ENCODE results near the gene SLC2A6. TPM values are rescaled to one million over a fixed set of nuclear protein-coding genes. Genes with fewer than 3 reads are reported as not detected.

The SLC2A6 gene
- total and polyA plus RNA-seq, 10 of the 15 experiments (the other 5 are each of a cell fraction or from before 2014, with no cell fraction given) = 1.1 to 37.9 (median 18.3) TPM

- SMC1A ChIA-PET (ENCODE audit: uncharacterized antibody, unreplicated experiment) = no interaction called here
- Histone ChIP-seq H3K27ac (ENCODE audit: control insufficient read depth, insufficient read depth) (no peak overlapping the region), H3K4me1 (ENCODE audit: control insufficient read depth, insufficient read depth, low read length) (peaks cover 9% of the 10 kb centered on the region), H2AFZ (ENCODE audit: control insufficient read depth, low read depth, low read length) (no peak overlapping the region), H3K4me3 (no peak overlapping the region), H3K27me3 (replicated peaks in 1 of 2; ENCODE audit: control insufficient read depth in 2 of 2, insufficient read depth in 2 of 2, low read length in 1 of 2) (no peaks in the 10 kb centered on the region; a peak in 2 of 4 replicates), H3K4me2 (ENCODE audit: control insufficient read depth, insufficient read depth) (no peak overlapping the region), H3K36me3 (ENCODE audit: control insufficient read depth in 2 of 2, insufficient read depth in 2 of 2, low read length in 1 of 2) (no peaks in the 10 kb centered on the region), H4K20me1 (ENCODE audit: control insufficient read depth, insufficient read depth) (no peaks in the 10 kb centered on the region), H3K9ac (ENCODE audit: control insufficient read depth, insufficient read depth, low read length) (no peak overlapping the region), H3K9me3 (replicated peaks; ENCODE audit: control insufficient read depth, insufficient read depth, low read length) (no peaks in the 10 kb centered on the region), H3K79me2 (ENCODE audit: control insufficient read depth, insufficient read depth, low read length) (no peaks in the 10 kb centered on the region)
- CTCF ChIA-PET = no interaction called here
- no TSS peak for BruUV-seq (replicated peaks)
- RAD21 ChIA-PET (ENCODE audit: unreplicated experiment) = no interaction called here
- intact Hi-C loops (cut with micrococcal nuclease; ENCODE audit: unreplicated experiment) (no loop called here), in situ Hi-C loops (cut with MboI) (no loop called here)
- ATAC-seq (no peak), FAIRE-seq (no peak), DNase-seq (ENCODE audit: low read depth, low spot score) (no peak)
- POLR2A ChIA-PET = no interaction called here
- 41% methylated on average over 9 of the region's 9 CpGs for WGBS (ENCODE audit: insufficient coverage, insufficient replicate concordance, low lambda C conversion rate, missing lambda C conversion rate)
- TF ChIP-seq PAX8 (IDR thresholded peaks at IDR 0.05) = no peak
- no peak for TF ChIP-seq SMARCA5 (IDR thresholded peaks at IDR 0.05)
- no peak for TF ChIP-seq HDAC2 (IDR thresholded peaks at IDR 0.05)
- peak; percentile 22 to 39 (median 32); a peak in 4 of 6 replicates for TF ChIP-seq CTCF (IDR thresholded peaks at IDR 0.05 in 2 of 3, conservative IDR thresholded peaks at IDR 0.05 in 1 of 3; ENCODE audit: control insufficient read depth in 2 of 3, extremely low read depth in 1 of 3, insufficient read depth in 1 of 3, low read depth in 3 of 3, low read length in 3 of 3)
Observed at GRCh38 chr9:133456409-133456808, 22.5 kb downstream of the SLC2A6 start.

GRCh38 chr9:133455936-133456335, 23.0 kb downstream of the SLC2A6 start:
- POLR2A ChIA-PET = no interaction called here
- no peak overlapping the region for H2AFZ ChIP-seq (ENCODE audit: control insufficient read depth, low read depth, low read length)
- CTCF ChIA-PET = no interaction called here
- H3K27me3 ChIP-seq (replicated peaks in 1 of 2; ENCODE audit: control insufficient read depth in 2 of 2, insufficient read depth in 2 of 2, low read length in 1 of 2) = no peaks in the 10 kb centered on the region; a peak in 2 of 4 replicates
- no peak overlapping the region for H3K9ac ChIP-seq (ENCODE audit: control insufficient read depth, insufficient read depth, low read length)
- WGBS (ENCODE audit: insufficient coverage, insufficient replicate concordance, low lambda C conversion rate, missing lambda C conversion rate) = 56% methylated on average over 11 of the region's 11 CpGs
- FAIRE-seq (no peak), DNase-seq (ENCODE audit: low read depth, low spot score) (no peak), ATAC-seq (no peak)
- H3K4me2 ChIP-seq (ENCODE audit: control insufficient read depth, insufficient read depth) = no peak overlapping the region
- RAD21 ChIA-PET (ENCODE audit: unreplicated experiment) = no interaction called here
- SMC1A ChIA-PET (ENCODE audit: uncharacterized antibody, unreplicated experiment) = no interaction called here
- in situ Hi-C loops (cut with MboI) (no loop called here), intact Hi-C loops (cut with micrococcal nuclease; ENCODE audit: unreplicated experiment) (no loop called here)
- no peaks in the 10 kb centered on the region for H3K79me2 ChIP-seq (ENCODE audit: control insufficient read depth, insufficient read depth, low read length)
- no TSS peak for BruUV-seq (replicated peaks)
- peaks cover 6% of the 10 kb centered on the region for H3K4me1 ChIP-seq (ENCODE audit: control insufficient read depth, insufficient read depth, low read length)
- no peak for TF ChIP-seq NFIC (IDR thresholded peaks at IDR 0.05; ENCODE audit: low read depth, low read length)
- H4K20me1 ChIP-seq (ENCODE audit: control insufficient read depth, insufficient read depth) = no peaks in the 10 kb centered on the region
- no peaks in the 10 kb centered on the region for H3K36me3 ChIP-seq (ENCODE audit: control insufficient read depth in 2 of 2, insufficient read depth in 2 of 2, low read length in 1 of 2)
- no peaks in the 10 kb centered on the region for H3K9me3 ChIP-seq (replicated peaks; ENCODE audit: control insufficient read depth, insufficient read depth, low read length)
- no peak overlapping the region for H3K27ac ChIP-seq (ENCODE audit: control insufficient read depth, insufficient read depth)
- H3K4me3 ChIP-seq = no peak overlapping the region
